Astrocyte (in vitro differentiated cells and primary cell): ENCODE results near the gene ZNF780B. TPM values are rescaled to one million over a fixed set of nuclear protein-coding genes. Genes with fewer than 3 reads are reported as not detected.

Experiments
- DNase-seq: peaks from one replicate; pipeline ENCODE4 v3.0.0-alpha.2; 2010; ENCODE audit warnings: low read depth
- FAIRE-seq: peaks from 2 replicates; lab custom pipeline; 2011; peaks lifted over from hg19 to GRCh38; lab: Jason Lieb, UNC
- H2AFZ ChIP-seq: 2 replicates; pipeline ENCODE4 v1.6.0; 2012; ENCODE audit warnings: low read depth, low read length, inconsistent platforms
- H3K27ac ChIP-seq: 2 replicates; pipeline ENCODE4 v1.5.1; 2011; ENCODE audit warnings: low read depth, low read length, inconsistent platforms
- H3K27me3 ChIP-seq: 2 replicates; pipeline ENCODE4 v1.6.0; 2011; ENCODE audit warnings: low read length, inconsistent platforms; ENCODE audit not compliant: insufficient read depth
- H3K36me3 ChIP-seq: 2 replicates; pipeline ENCODE4 v1.5.1; 2011; ENCODE audit warnings: low read length, inconsistent platforms; ENCODE audit not compliant: insufficient read depth
- H3K4me1 ChIP-seq: 2 replicates; pipeline ENCODE4 v1.5.1; 2011; ENCODE audit warnings: low read length, inconsistent platforms; ENCODE audit not compliant: insufficient read depth
- H3K4me2 ChIP-seq: 2 replicates; pipeline ENCODE4 v1.6.0; 2012; ENCODE audit warnings: low read length, inconsistent platforms
- H3K4me3 ChIP-seq: 2 replicates; pipeline ENCODE4 v1.5.1; 2011; ENCODE audit warnings: low read depth, mild to moderate bottlenecking, low read length, inconsistent platforms; ENCODE audit not compliant: insufficient read depth
- H3K79me2 ChIP-seq: 2 replicates; pipeline ENCODE4 v1.6.0; 2012; ENCODE audit warnings: mild to moderate bottlenecking, low read length, inconsistent platforms; ENCODE audit not compliant: insufficient read depth
- H3K9ac ChIP-seq: 2 replicates; pipeline ENCODE4 v1.6.0; 2012; ENCODE audit warnings: mild to moderate bottlenecking, low read length, inconsistent platforms
- H3K9me3 ChIP-seq: 2 replicates; pipeline ENCODE4 v1.5.1; 2012; ENCODE audit warnings: low read depth, mild to moderate bottlenecking, low read length, inconsistent platforms; ENCODE audit not compliant: insufficient read depth
- H4K20me1 ChIP-seq: 2 replicates; pipeline ENCODE4 v1.6.0; 2012; ENCODE audit warnings: low read length, inconsistent platforms; ENCODE audit not compliant: insufficient read depth
- H3K27ac Mint-ChIP-seq: one replicate; pipeline ENCODE4 v1.8.0; 2021; ENCODE audit warnings: mild to moderate bottlenecking, mixed read lengths; ENCODE audit not compliant: unreplicated experiment
- H3K27me3 Mint-ChIP-seq: one replicate; pipeline ENCODE4 v1.8.0; 2021; ENCODE audit warnings: low read depth, mixed read lengths; ENCODE audit not compliant: unreplicated experiment
- H3K36me3 Mint-ChIP-seq: one replicate; pipeline ENCODE4 v1.8.0; 2021; ENCODE audit warnings: low read depth, mixed read lengths; ENCODE audit not compliant: unreplicated experiment
- H3K4me1 Mint-ChIP-seq: one replicate; pipeline ENCODE4 v1.8.0; 2021; ENCODE audit warnings: low read depth, mixed read lengths; ENCODE audit not compliant: unreplicated experiment
- H3K4me3 Mint-ChIP-seq: one replicate; pipeline ENCODE4 v1.8.0; 2021; ENCODE audit warnings: mild to moderate bottlenecking, moderate library complexity, mixed read lengths; ENCODE audit not compliant: unreplicated experiment
- H3K9me3 Mint-ChIP-seq: one replicate; pipeline ENCODE4 v1.8.0; 2021; ENCODE audit warnings: mild to moderate bottlenecking, mixed read lengths; ENCODE audit not compliant: unreplicated experiment
- CTCF ChIP-seq: IDR thresholded peaks from 2 replicates; pipeline ENCODE4 v1.5.1; 2011; ENCODE audit warnings: low read depth, mild to moderate bottlenecking, inconsistent platforms, low read length, moderate library complexity; ENCODE audit not compliant: insufficient read depth
- EZH2 ChIP-seq: IDR thresholded peaks from 2 replicates; pipeline ENCODE4 v1.6.1; 2012; ENCODE audit warnings: mild to moderate bottlenecking, low read length, inconsistent platforms; ENCODE audit not compliant: insufficient read depth
- total RNA-seq: library from RNA; stranded (reverse); gene quantifications from 2 replicates; pipeline ENCODE4 v1.2.1, GENCODE V29; 2021

Gene ZNF780B
- total RNA-seq, 1 donor from 2014 or later: 12.0 TPM

- DNase-seq: no peak
- H3K36me3 Mint-ChIP-seq: peaks cover 65% of the 10 kb centered on the region
- H2AFZ ChIP-seq: no peak overlapping the region
- H3K9me3 Mint-ChIP-seq: peaks cover 32% of the 10 kb centered on the region
- no peak overlapping the region for H3K4me3 Mint-ChIP-seq
- no peak overlapping the region for H3K9ac ChIP-seq
- no peaks in the 10 kb centered on the region for H3K79me2 ChIP-seq
- H3K4me1 ChIP-seq: no peaks in the 10 kb centered on the region
- H3K36me3 ChIP-seq: peaks cover 25% of the 10 kb centered on the region
- no peak overlapping the region for H3K4me3 ChIP-seq
- H4K20me1 ChIP-seq: no peaks in the 10 kb centered on the region
- H3K4me2 ChIP-seq: no peak overlapping the region
- no peak overlapping the region for H3K27ac ChIP-seq
- H3K4me1 Mint-ChIP-seq: peaks cover 6% of the 10 kb centered on the region
- no peaks in the 10 kb centered on the region for H3K27me3 ChIP-seq
- TF ChIP-seq CTCF (no peak), EZH2 (no peak)
- FAIRE-seq: no peak
- H3K9me3 ChIP-seq: peaks cover 20% of the 10 kb centered on the region
- H3K27ac Mint-ChIP-seq: no peak overlapping the region
- H3K27me3 Mint-ChIP-seq: no peaks in the 10 kb centered on the region
Observed at GRCh38 chr19:40080289-40080688, 24.3 kb upstream of the ZNF780B start.

DNA sequence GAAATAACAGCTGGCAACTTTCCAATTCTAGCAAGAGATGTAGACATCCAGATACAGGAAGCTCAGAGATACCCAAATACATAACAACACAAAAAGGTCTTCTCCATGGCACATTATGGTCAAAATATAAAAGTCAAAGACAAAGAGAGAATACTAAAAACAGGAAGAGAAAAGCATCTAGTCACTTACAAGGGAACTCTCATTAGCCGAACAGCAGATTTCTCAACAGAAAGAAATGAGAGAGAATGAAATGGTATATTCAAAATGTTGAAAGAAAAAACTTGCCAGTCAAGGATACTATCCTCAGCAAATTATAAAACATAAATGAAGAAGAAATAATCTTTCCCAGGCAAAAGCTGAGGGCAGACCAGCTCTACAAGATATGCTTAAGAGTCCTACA is 22.3 kb upstream of the ZNF780B start:
- H3K27ac Mint-ChIP-seq: peak overlapping the region; percentile 28
- Histone ChIP-seq H3K4me3 (no peak overlapping the region), H3K9me3 (peaks cover 39% of the 10 kb centered on the region), H3K79me2 (no peaks in the 10 kb centered on the region), H3K4me2 (no peak overlapping the region), H4K20me1 (no peaks in the 10 kb centered on the region), H3K4me1 (no peaks in the 10 kb centered on the region), H3K27me3 (no peaks in the 10 kb centered on the region), H2AFZ (no peak overlapping the region), H3K9ac (no peak overlapping the region), H3K27ac (no peak overlapping the region), H3K36me3 (peaks cover 38% of the 10 kb centered on the region)
- H3K4me1 Mint-ChIP-seq: no peaks in the 10 kb centered on the region
- FAIRE-seq (no peak), DNase-seq (no peak)
- H3K4me3 Mint-ChIP-seq: no peak overlapping the region
- H3K36me3 Mint-ChIP-seq: peaks cover 81% of the 10 kb centered on the region
- no peaks in the 10 kb centered on the region for H3K27me3 Mint-ChIP-seq
- TF ChIP-seq EZH2 (no peak), CTCF (no peak)
- H3K9me3 Mint-ChIP-seq: peaks cover 50% of the 10 kb centered on the region

DNA sequence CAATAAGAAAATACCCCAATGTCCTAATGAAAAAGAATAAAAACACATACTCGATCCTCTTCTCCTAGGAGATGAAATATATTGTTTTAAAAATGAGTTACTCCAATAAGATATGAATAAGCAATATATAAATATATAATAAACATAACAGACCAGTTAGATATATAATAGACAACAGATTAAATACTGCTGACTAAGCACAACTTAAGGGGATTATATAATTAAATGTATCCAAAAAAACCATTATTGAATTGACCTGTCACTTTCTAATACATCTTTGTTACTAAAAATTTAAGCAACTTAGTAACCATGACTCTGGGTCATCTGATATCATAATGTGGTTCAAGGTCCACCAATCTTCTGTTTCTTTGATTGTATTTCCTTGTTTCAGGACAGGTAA is 14.0 kb upstream of the ZNF780B start:
- no peak overlapping the region for H3K4me3 ChIP-seq
- H3K9me3 Mint-ChIP-seq: peaks cover 32% of the 10 kb centered on the region
- H3K4me1 Mint-ChIP-seq: no peaks in the 10 kb centered on the region

More for the DNA sequence above, 14.0 kb upstream of the ZNF780B start:
- Histone ChIP-seq H3K79me2 (no peaks in the 10 kb centered on the region), H3K4me2 (no peak overlapping the region), H3K27ac (no peak overlapping the region), H3K4me1 (no peaks in the 10 kb centered on the region), H3K9me3 (peaks cover 19% of the 10 kb centered on the region), H3K9ac (no peak overlapping the region), H3K36me3 (peaks cover 12% of the 10 kb centered on the region), H2AFZ (no peak overlapping the region), H4K20me1 (no peaks in the 10 kb centered on the region), H3K27me3 (no peaks in the 10 kb centered on the region)
- Mint-ChIP-seq H3K4me3 (no peak overlapping the region), H3K27ac (no peak overlapping the region), H3K27me3 (no peaks in the 10 kb centered on the region), H3K36me3 (peaks cover 33% of the 10 kb centered on the region)
- no peak for TF ChIP-seq EZH2
- no peak for TF ChIP-seq CTCF
- FAIRE-seq: no peak
- DNase-seq: no peak
